GM12878 (cell line): ENCODE measurements around the gene GZMM. TPM values are rescaled to one million over a fixed set of nuclear protein-coding genes. Genes with fewer than 3 reads are reported as not detected.

ENCODE experiments used
- ATAC-seq: fragments of 200-7000 bp; cut with Tn5 transposase; 3 replicates; pipeline ENCODE4 v1.9.1; 2020; ENCODE audit warnings: mild to moderate bottlenecking, moderate library complexity
- BruUV-seq: library from RNA; stranded (reverse); fragments of 400-500 nt; replicated peaks from 2 replicates; lab custom pipeline; 2021; lab: Mats Ljungman, UMichigan
- CTCF ChIA-PET: fragments of 300-600 bp; sonication (Branson Sonifier 250); formaldehyde crosslinking; extraction: SDS; loops from one replicate; lab custom pipeline; 2021; ENCODE audit warnings: inconsistent platforms; lab: Yijun Ruan, JAX
- POLR2A ChIA-PET: fragments of 350-600 bp; formaldehyde crosslinking; extraction: SDS; loops from one replicate; lab custom pipeline; 2021; ENCODE audit warnings: inconsistent platforms; lab: Charles Lee
- RAD21 ChIA-PET: fragments of 300-600 bp; sonication (Branson Sonifier 250); formaldehyde crosslinking; loops from one replicate; lab custom pipeline; 2023; ENCODE audit warnings: antibody characterized with exemption; ENCODE audit not compliant: unreplicated experiment; lab: Charles Lee
- SMC1A ChIA-PET: fragments of 300-600 bp; sonication (Branson Sonifier 250); formaldehyde crosslinking; loops from one replicate; lab custom pipeline; 2023; ENCODE audit not compliant: unreplicated experiment, uncharacterized antibody; lab: Charles Lee
- DNase-seq: peaks from one replicate; pipeline ENCODE4 v3.0.0-alpha.2; 2011; ENCODE audit warnings: low read depth, low spot score
- FAIRE-seq: peaks from 3 replicates; lab custom pipeline; 2011; peaks lifted over from hg19 to GRCh38; lab: Jason Lieb, UNC
- H2AFZ ChIP-seq: 2 replicates; pipeline ENCODE4 v1.6.0; 2011; ENCODE audit warnings: low read depth, low read length, control low read depth; ENCODE audit not compliant: control insufficient read depth
- H3K27ac ChIP-seq: 2 replicates; pipeline ENCODE4 v1.5.1; 2011; ENCODE audit warnings: control low read depth; ENCODE audit not compliant: control insufficient read depth, insufficient read depth
- H3K27me3 ChIP-seq, 2 experiments: replicated peaks in 1 of 2; 2 replicates each; pipeline versions ENCODE4 v1.6.0 to v1.6.1; 2011; ENCODE audit warnings: low read length in 1 of 2; ENCODE audit not compliant: control insufficient read depth in 2 of 2, insufficient read depth in 2 of 2
- H3K36me3 ChIP-seq, 2 experiments: 2 replicates each; pipeline ENCODE4 v1.5.1; 2011; ENCODE audit warnings: low read length in 1 of 2; ENCODE audit not compliant: control insufficient read depth in 2 of 2, insufficient read depth in 2 of 2
- H3K4me1 ChIP-seq: 2 replicates; pipeline ENCODE4 v1.6.1; 2011; ENCODE audit warnings: mild to moderate bottlenecking, low read length, moderate library complexity, mixed read lengths; ENCODE audit not compliant: control insufficient read depth, insufficient read depth
- H3K4me2 ChIP-seq: 2 replicates; pipeline ENCODE4 v1.6.0; 2011; ENCODE audit warnings: control low read depth; ENCODE audit not compliant: control insufficient read depth, insufficient read depth
- H3K4me3 ChIP-seq: fragments of 200-600 bp; sonication (generic); 2 replicates; pipeline ENCODE4 v1.5.1; 2016
- H3K79me2 ChIP-seq: 2 replicates; pipeline ENCODE4 v1.6.0; 2011; ENCODE audit warnings: low read length; ENCODE audit not compliant: control insufficient read depth, insufficient read depth
- H3K9ac ChIP-seq: 2 replicates; pipeline ENCODE4 v1.8.0; 2011; ENCODE audit warnings: low read length, control low read depth, mixed read lengths; ENCODE audit not compliant: control insufficient read depth, insufficient read depth
- H3K9me3 ChIP-seq: replicated peaks from 3 replicates; pipeline ENCODE4 v1.5.1; 2011; ENCODE audit warnings: mild to moderate bottlenecking, low read length; ENCODE audit not compliant: control insufficient read depth, insufficient read depth
- H4K20me1 ChIP-seq: 2 replicates; pipeline ENCODE4 v1.6.0; 2011; ENCODE audit not compliant: control insufficient read depth, insufficient read depth
- CEBPB ChIP-seq, 2 experiments: fragments of 150-350 bp in 1 of 2; IDR thresholded peaks; 2 replicates each; pipeline ENCODE4 v1.6.1; 2012 to 2014; ENCODE audit warnings: low read depth in 2 of 2, low read length in 2 of 2, borderline replicate concordance in 1 of 2, inconsistent platforms in 1 of 2
- ESRRA ChIP-seq: IDR thresholded peaks from 2 replicates; pipeline ENCODE4 v1.6.1; 2012; ENCODE audit warnings: mild to moderate bottlenecking, low read length, improper control_type of control experiment
- ETV6 ChIP-seq, 2 experiments: fragments of 450-650 bp in 1 of 2; IDR thresholded peaks in 1 of 2; conservative IDR thresholded peaks in 1 of 2; 2 replicates each; pipeline ENCODE4 v1.6.1; 2014; ENCODE audit warnings: antibody characterized with exemption in 1 of 2, borderline replicate concordance in 1 of 2, low read depth in 1 of 2, mild to moderate bottlenecking in 1 of 2, moderate library complexity in 1 of 2
- IKZF1 ChIP-seq: fragments of 450-650 bp; conservative IDR thresholded peaks from 2 replicates; pipeline ENCODE4 v1.6.1; 2017; ENCODE audit warnings: antibody characterized with exemption, mild to moderate bottlenecking
- MXI1 ChIP-seq: fragments of 150-350 bp; IDR thresholded peaks from 2 replicates; pipeline ENCODE4 v1.6.1; 2011; ENCODE audit warnings: low read depth, mild to moderate bottlenecking, inconsistent platforms, low read length, improper control_type of control experiment
- MYB ChIP-seq: fragments of 150-350 bp; IDR thresholded peaks from 2 replicates; pipeline ENCODE4 v1.6.1; 2014; ENCODE audit warnings: mild to moderate bottlenecking, low read depth, low read length, borderline replicate concordance
- NFIC ChIP-seq: IDR thresholded peaks from 2 replicates; pipeline ENCODE4 v1.6.1; 2012; ENCODE audit warnings: low read depth, mild to moderate bottlenecking, inconsistent platforms, low read length, moderate library complexity
- NFYB ChIP-seq: IDR thresholded peaks from 2 replicates; pipeline ENCODE4 v1.6.1; 2011; ENCODE audit warnings: low read depth, mild to moderate bottlenecking, low read length, improper control_type of control experiment, moderate library complexity; ENCODE audit not compliant: insufficient read depth
- WGBS: methylation state at CpG from one replicate; pipeline ENCODE4 v1.1.6; 2016; ENCODE audit warnings: low lambda C conversion rate; ENCODE audit not compliant: insufficient replicate concordance, insufficient coverage; ENCODE audit errors: missing lambda C conversion rate; 5-methylcytosine and 5-hydroxymethylcytosine counted together
- in situ Hi-C: fragments of 300-500 bp; cut with MboI; formaldehyde crosslinking; loops from 9 replicates; pipeline ENCODE4 v1.14.3; 2018; ENCODE audit warnings: mixed read lengths
- intact Hi-C: fragments of 100-400 bp; cut with micrococcal nuclease; formaldehyde crosslinking; loops from one replicate; pipeline ENCODE4 v1.14.2; 2022; ENCODE audit not compliant: unreplicated experiment
- polyA plus RNA-seq, 11 experiments: library from polyadenylated mRNA; depleted of rRNA in 4 of 11; unstranded in 6 of 11; stranded (reverse) in 5 of 11; fragments of >200 nt; fragmentation: Nextera tagmentation in 4 of 11; fragmentation: Illumina TruSeq in 1 of 11; extraction: Ambion mirVana in 4 of 11; extraction: Trizol in 1 of 11; gene quantifications; 1 replicate in 1 of 11; 2 replicates in 10 of 11; pipeline versions ENCODE4 v1.2.1 to v1.2.3, GENCODE V29; 2011 to 2016; ENCODE audit warnings: inconsistent platforms in 2 of 11, missing spikeins in 2 of 11, low read depth in 1 of 11
- total RNA-seq, 4 experiments: library from RNA; depleted of rRNA in 3 of 4; stranded (reverse); fragments of >200 nt in 3 of 4; fragmentation: Illumina TruSeq in 1 of 4; extraction: Trizol in 1 of 4; gene quantifications; 2 replicates each; pipeline versions ENCODE4 v1.2.1 to v1.2.3, GENCODE V29; 2013 to 2021
- TF ChIP-seq, protein P1 (sequence below): fragments of 450-650 bp; IDR thresholded peaks from 2 replicates; pipeline ENCODE4 v1.6.1; 2017; ENCODE audit warnings: mild to moderate bottlenecking, moderate library complexity
- TF ChIP-seq, protein P2 (sequence below): fragments of 450-650 bp; formaldehyde crosslinking; IDR thresholded peaks from 2 replicates; pipeline ENCODE4 v1.4.0; 2020; ENCODE audit warnings: mild to moderate bottlenecking, moderate library complexity
- TF ChIP-seq, protein P3 (sequence below): fragments of 450-650 bp; IDR thresholded peaks from 2 replicates; pipeline ENCODE4 v1.6.1; 2016; ENCODE audit warnings: mild to moderate bottlenecking

GZMM gene
- total and polyA plus RNA-seq, 10 of the 15 experiments (the other 5 are each of a cell fraction or from before 2014, with no cell fraction given), result 0.09 to 0.48 (median 0.23) TPM; not detected in 7

DNA sequence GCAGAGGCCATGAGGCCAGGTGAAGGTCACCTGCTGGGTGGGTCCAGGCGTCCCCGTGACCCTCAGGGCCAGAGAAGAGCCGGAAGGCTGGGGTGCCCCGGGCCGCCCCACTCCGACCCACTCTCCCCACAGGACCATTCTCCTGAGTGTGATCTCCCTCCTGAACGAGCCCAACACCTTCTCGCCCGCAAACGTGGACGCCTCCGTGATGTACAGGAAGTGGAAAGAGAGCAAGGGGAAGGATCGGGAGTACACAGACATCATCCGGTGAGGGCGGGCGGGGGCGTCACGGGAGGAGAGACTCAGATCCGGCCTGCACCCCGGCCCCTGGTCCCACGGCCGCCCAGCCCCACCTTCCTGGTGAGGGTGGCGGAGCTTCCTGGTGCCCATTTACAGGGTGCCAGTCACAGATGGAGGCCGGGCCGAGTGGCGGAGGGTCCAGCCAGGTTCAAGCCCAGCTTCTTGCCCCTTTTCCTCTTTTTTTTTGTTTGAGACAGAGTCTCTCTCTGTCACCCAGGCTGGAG, 6.9 kb upstream of the GZMM start (continued):
- TF ChIP-seq, protein P1, sequence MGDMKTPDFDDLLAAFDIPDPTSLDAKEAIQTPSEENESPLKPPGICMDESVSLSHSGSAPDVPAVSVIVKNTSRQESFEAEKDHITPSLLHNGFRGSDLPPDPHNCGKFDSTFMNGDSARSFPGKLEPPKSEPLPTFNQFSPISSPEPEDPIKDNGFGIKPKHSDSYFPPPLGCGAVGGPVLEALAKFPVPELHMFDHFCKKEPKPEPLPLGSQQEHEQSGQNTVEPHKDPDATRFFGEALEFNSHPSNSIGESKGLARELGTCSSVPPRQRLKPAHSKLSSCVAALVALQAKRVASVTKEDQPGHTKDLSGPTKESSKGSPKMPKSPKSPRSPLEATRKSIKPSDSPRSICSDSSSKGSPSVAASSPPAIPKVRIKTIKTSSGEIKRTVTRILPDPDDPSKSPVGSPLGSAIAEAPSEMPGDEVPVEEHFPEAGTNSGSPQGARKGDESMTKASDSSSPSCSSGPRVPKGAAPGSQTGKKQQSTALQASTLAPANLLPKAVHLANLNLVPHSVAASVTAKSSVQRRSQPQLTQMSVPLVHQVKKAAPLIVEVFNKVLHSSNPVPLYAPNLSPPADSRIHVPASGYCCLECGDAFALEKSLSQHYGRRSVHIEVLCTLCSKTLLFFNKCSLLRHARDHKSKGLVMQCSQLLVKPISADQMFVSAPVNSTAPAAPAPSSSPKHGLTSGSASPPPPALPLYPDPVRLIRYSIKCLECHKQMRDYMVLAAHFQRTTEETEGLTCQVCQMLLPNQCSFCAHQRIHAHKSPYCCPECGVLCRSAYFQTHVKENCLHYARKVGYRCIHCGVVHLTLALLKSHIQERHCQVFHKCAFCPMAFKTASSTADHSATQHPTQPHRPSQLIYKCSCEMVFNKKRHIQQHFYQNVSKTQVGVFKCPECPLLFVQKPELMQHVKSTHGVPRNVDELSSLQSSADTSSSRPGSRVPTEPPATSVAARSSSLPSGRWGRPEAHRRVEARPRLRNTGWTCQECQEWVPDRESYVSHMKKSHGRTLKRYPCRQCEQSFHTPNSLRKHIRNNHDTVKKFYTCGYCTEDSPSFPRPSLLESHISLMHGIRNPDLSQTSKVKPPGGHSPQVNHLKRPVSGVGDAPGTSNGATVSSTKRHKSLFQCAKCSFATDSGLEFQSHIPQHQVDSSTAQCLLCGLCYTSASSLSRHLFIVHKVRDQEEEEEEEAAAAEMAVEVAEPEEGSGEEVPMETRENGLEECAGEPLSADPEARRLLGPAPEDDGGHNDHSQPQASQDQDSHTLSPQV, result no peak
- no peak for TF ChIP-seq ETV6 (conservative IDR thresholded peaks at IDR 0.05 in 1 of 2, IDR thresholded peaks at IDR 0.05 in 1 of 2; ENCODE audit: borderline replicate concordance in 1 of 2, low read depth in 1 of 2)
- no peak for TF ChIP-seq IKZF1
- no peak for TF ChIP-seq NFIC

DNA sequence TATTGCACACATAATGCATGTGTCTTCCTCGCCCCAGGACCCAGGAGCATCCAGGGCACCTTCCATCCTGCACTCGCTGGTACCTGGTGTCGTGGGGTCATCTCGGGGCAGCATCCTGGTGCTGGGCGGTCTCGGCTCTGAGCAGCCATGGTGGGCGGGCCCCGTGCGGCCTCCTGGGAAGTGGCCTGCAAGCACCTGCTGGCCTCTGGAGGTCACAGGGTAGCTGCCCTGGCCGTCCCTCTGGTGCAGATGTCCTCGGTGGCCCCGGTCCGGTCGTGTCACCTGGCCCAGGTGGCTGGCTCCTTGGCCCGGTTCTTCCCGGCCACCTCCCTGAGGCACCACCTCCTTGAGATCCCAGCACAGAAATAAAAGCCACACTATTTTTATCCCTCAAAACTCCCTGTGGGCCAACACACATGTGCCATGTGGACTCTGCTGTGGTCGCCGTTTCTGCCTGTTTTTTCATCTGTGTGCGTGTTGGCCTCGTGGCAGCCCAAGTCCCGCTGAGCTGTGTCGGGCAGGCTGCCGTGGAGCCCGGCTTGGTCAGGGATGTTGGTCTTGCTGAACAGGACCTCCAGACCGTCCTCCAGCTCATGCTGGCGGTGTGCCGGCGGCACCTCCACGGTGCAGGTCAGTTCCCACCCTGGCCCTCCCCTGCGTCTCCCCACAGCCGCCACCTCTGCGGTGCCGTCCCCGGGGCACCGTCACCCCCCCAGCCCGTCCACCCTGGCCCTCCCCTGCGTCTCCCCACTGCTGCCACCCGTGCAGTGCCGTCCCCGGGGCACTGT, 5.0 kb upstream of the GZMM start:
- peaks cover 5% of the 10 kb centered on the region for H3K79me2 ChIP-seq
- intact Hi-C loops, result no loop called here
- no peak overlapping the region for H3K27ac ChIP-seq
- WGBS, result 89% methylated on average over 26 of the region's 40 CpGs
- in situ Hi-C loops, result no loop called here
- FAIRE-seq (no peak), DNase-seq (no peak), ATAC-seq (no peak)
- H3K9ac ChIP-seq, result no peak overlapping the region
- no peak overlapping the region for H3K4me3 ChIP-seq
- ChIA-PET RAD21 (no interaction called here), SMC1A (no interaction called here), CTCF (no interaction called here), POLR2A (no interaction called here)
- no peaks in the 10 kb centered on the region for H3K27me3 ChIP-seq
- H3K4me2 ChIP-seq, result no peak overlapping the region
- no peaks in the 10 kb centered on the region for H3K9me3 ChIP-seq
- peaks cover 0 to 5% of the 10 kb centered on the region in 2 experiments; a peak in 3 of 4 replicates for H3K36me3 ChIP-seq
- H3K4me1 ChIP-seq, result peaks cover 2% of the 10 kb centered on the region
- H4K20me1 ChIP-seq, result no peaks in the 10 kb centered on the region; the same call in 1 of the 2 replicates
- H2AFZ ChIP-seq, result no peak overlapping the region
- BruUV-seq, result TSS peak; percentile 56
- no peak for TF ChIP-seq ESRRA
- no peak for TF ChIP-seq MYB
- TF ChIP-seq, protein P2, sequence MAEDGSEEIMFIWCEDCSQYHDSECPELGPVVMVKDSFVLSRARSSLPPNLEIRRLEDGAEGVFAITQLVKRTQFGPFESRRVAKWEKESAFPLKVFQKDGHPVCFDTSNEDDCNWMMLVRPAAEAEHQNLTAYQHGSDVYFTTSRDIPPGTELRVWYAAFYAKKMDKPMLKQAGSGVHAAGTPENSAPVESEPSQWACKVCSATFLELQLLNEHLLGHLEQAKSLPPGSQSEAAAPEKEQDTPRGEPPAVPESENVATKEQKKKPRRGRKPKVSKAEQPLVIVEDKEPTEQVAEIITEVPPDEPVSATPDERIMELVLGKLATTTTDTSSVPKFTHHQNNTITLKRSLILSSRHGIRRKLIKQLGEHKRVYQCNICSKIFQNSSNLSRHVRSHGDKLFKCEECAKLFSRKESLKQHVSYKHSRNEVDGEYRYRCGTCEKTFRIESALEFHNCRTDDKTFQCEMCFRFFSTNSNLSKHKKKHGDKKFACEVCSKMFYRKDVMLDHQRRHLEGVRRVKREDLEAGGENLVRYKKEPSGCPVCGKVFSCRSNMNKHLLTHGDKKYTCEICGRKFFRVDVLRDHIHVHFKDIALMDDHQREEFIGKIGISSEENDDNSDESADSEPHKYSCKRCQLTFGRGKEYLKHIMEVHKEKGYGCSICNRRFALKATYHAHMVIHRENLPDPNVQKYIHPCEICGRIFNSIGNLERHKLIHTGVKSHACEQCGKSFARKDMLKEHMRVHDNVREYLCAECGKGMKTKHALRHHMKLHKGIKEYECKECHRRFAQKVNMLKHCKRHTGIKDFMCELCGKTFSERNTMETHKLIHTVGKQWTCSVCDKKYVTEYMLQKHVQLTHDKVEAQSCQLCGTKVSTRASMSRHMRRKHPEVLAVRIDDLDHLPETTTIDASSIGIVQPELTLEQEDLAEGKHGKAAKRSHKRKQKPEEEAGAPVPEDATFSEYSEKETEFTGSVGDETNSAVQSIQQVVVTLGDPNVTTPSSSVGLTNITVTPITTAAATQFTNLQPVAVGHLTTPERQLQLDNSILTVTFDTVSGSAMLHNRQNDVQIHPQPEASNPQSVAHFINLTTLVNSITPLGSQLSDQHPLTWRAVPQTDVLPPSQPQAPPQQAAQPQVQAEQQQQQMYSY (CRISPR knock-in tag), result no peak
- no peak for TF ChIP-seq CEBPB (IDR thresholded peaks at IDR 0.05; ENCODE audit: borderline replicate concordance in 1 of 2, low read depth in 2 of 2, low read length in 2 of 2)
- TF ChIP-seq NFYB, result no peak
- TF ChIP-seq MXI1, result no peak
- TF ChIP-seq, protein P3, sequence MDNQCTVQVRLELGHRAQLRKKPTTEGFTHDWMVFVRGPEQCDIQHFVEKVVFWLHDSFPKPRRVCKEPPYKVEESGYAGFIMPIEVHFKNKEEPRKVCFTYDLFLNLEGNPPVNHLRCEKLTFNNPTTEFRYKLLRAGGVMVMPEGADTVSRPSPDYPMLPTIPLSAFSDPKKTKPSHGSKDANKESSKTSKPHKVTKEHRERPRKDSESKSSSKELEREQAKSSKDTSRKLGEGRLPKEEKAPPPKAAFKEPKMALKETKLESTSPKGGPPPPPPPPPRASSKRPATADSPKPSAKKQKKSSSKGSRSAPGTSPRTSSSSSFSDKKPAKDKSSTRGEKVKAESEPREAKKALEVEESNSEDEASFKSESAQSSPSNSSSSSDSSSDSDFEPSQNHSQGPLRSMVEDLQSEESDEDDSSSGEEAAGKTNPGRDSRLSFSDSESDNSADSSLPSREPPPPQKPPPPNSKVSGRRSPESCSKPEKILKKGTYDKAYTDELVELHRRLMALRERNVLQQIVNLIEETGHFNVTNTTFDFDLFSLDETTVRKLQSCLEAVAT, result no peak
